Liver (tissue), 9 donors: Measurements from ENCODE around the gene BHMT2. TPM values are rescaled to one million over a fixed set of nuclear protein-coding genes. Genes with fewer than 3 reads are reported as not detected.

ENCODE experiments used
- DNase-seq: peaks from one replicate; pipeline ENCODE4 v3.0.0-alpha.2; 2017; ENCODE audit warnings: low spot score
- H3K27ac ChIP-seq, 2 donors: one replicate each; pipeline ENCODE4 v1.7.0; 2013; ENCODE audit warnings: inconsistent platforms in 2 of 2, low read length in 2 of 2, control low read depth in 1 of 2, low read depth in 1 of 2, mild to moderate bottlenecking in 1 of 2
- H3K27me3 ChIP-seq, 4 donors: one replicate each; pipeline versions ENCODE4 v1.6.1 to v1.7.0; 2013; ENCODE audit warnings: low read length in 3 of 4, inconsistent platforms in 1 of 4, mild to moderate bottlenecking in 1 of 4, moderate library complexity in 1 of 4; ENCODE audit not compliant: control insufficient read depth in 4 of 4, insufficient read depth in 4 of 4
- H3K36me3 ChIP-seq, 4 donors: one replicate each; pipeline versions ENCODE4 v1.6.1 to v1.7.0; 2013; ENCODE audit warnings: low read length in 3 of 4, mild to moderate bottlenecking in 3 of 4, low read depth in 1 of 4, moderate library complexity in 1 of 4; ENCODE audit not compliant: control insufficient read depth in 4 of 4, insufficient read depth in 3 of 4
- H3K4me1 ChIP-seq, 4 donors: one replicate each; pipeline versions ENCODE4 v1.6.1 to v1.7.0; 2013; ENCODE audit warnings: low read length in 3 of 4, mild to moderate bottlenecking in 3 of 4, moderate library complexity in 1 of 4; ENCODE audit not compliant: control insufficient read depth in 4 of 4, insufficient read depth in 4 of 4
- H3K4me3 ChIP-seq, 3 donors: one replicate each; pipeline versions ENCODE4 v1.6.1 to v1.7.0; 2013; ENCODE audit warnings: low read length in 3 of 3, control low read depth in 1 of 3, low read depth in 1 of 3, mild to moderate bottlenecking in 1 of 3
- H3K9ac ChIP-seq, 2 donors: one replicate each; pipeline ENCODE4 v1.7.0; 2013; ENCODE audit warnings: low read length in 2 of 2, mild to moderate bottlenecking in 2 of 2, moderate library complexity in 2 of 2, control low read depth in 1 of 2, low read depth in 1 of 2
- H3K9me3 ChIP-seq, 4 donors: one replicate each; pipeline versions ENCODE4 v1.6.1 to v1.7.0; 2013; ENCODE audit warnings: low read length in 3 of 4; ENCODE audit not compliant: control insufficient read depth in 4 of 4
- ATF3 ChIP-seq: IDR thresholded peaks from 2 replicates; pipeline ENCODE4 v1.6.1; 2016; ENCODE audit warnings: antibody characterized with exemption
- CTCF ChIP-seq: fragments of 150-350 bp; IDR thresholded peaks from 2 replicates; pipeline ENCODE4 v1.5.1; 2017; ENCODE audit warnings: improper control_type of control experiment, low read depth, low read length; ENCODE audit not compliant: missing input control
- EGR1 ChIP-seq, 2 donors: IDR thresholded peaks; 2 replicates each; pipeline ENCODE4 v1.6.1; 2016 to 2018; ENCODE audit warnings: antibody characterized with exemption in 2 of 2, low read depth in 2 of 2
- FOXA1 ChIP-seq: IDR thresholded peaks from 2 replicates; pipeline ENCODE4 v1.6.1; 2016; ENCODE audit warnings: antibody characterized with exemption
- FOXA2 ChIP-seq: IDR thresholded peaks from 2 replicates; pipeline ENCODE4 v1.6.1; 2016; ENCODE audit warnings: antibody characterized with exemption
- GABPA ChIP-seq, 2 donors: IDR thresholded peaks in 1 of 2; conservative IDR thresholded peaks in 1 of 2; 2 replicates each; pipeline ENCODE4 v1.6.1; 2016; ENCODE audit warnings: antibody characterized with exemption in 2 of 2, mild to moderate bottlenecking in 1 of 2, moderate library complexity in 1 of 2
- HNF4A ChIP-seq, 2 donors: conservative IDR thresholded peaks; 2 replicates each; pipeline ENCODE4 v1.6.1; 2016; ENCODE audit warnings: antibody characterized with exemption in 2 of 2, mild to moderate bottlenecking in 2 of 2
- HNF4G ChIP-seq: IDR thresholded peaks from 2 replicates; pipeline ENCODE4 v1.6.1; 2016; ENCODE audit warnings: antibody characterized with exemption
- JUND ChIP-seq, 2 donors: IDR thresholded peaks; 2 replicates each; pipeline ENCODE4 v1.6.1; 2016; ENCODE audit warnings: antibody characterized with exemption in 2 of 2
- MAX ChIP-seq: IDR thresholded peaks from 2 replicates; pipeline ENCODE4 v1.6.1; 2016; ENCODE audit warnings: antibody characterized with exemption
- NR2F2 ChIP-seq: IDR thresholded peaks from 2 replicates; pipeline ENCODE4 v1.6.1; 2016; ENCODE audit warnings: antibody characterized with exemption
- RAD21 ChIP-seq, 2 donors: IDR thresholded peaks; 2 replicates each; pipeline ENCODE4 v1.6.1; 2016; ENCODE audit warnings: antibody characterized with exemption in 2 of 2, mild to moderate bottlenecking in 2 of 2
- REST ChIP-seq: IDR thresholded peaks from 2 replicates; pipeline ENCODE4 v1.6.1; 2016; ENCODE audit warnings: antibody characterized with exemption, mild to moderate bottlenecking
- RXRA ChIP-seq, 2 donors: IDR thresholded peaks; 2 replicates each; pipeline ENCODE4 v1.6.1; 2017 to 2018; ENCODE audit warnings: antibody characterized with exemption in 2 of 2, mild to moderate bottlenecking in 1 of 2
- SP1 ChIP-seq: IDR thresholded peaks from 2 replicates; pipeline ENCODE4 v1.6.1; 2018; ENCODE audit warnings: antibody characterized with exemption, mild to moderate bottlenecking
- TAF1 ChIP-seq: conservative IDR thresholded peaks from 2 replicates; pipeline ENCODE4 v1.6.1; 2016; ENCODE audit warnings: antibody characterized with exemption, mild to moderate bottlenecking
- YY1 ChIP-seq: IDR thresholded peaks from 2 replicates; pipeline ENCODE4 v1.6.1; 2016; ENCODE audit warnings: antibody characterized with exemption, mild to moderate bottlenecking
- ZBTB33 ChIP-seq: IDR thresholded peaks from 2 replicates; pipeline ENCODE4 v1.6.1; 2016; ENCODE audit warnings: antibody characterized with exemption
- WGBS: extraction: QIAGEN DNeasy Blood & Tissue Kit; methylation state at CpG from one replicate; pipeline ENCODE4 v1.1.7; 2013; 5-methylcytosine and 5-hydroxymethylcytosine counted together
- polyA plus RNA-seq, 2 donors: library from polyadenylated mRNA; stranded (reverse) in 1 of 2; unstranded in 1 of 2; fragments of 200-250 nt in 1 of 2; fragments of >200 nt in 1 of 2; fragmentation: Nextera tagmentation in 1 of 2; extraction: Ambion mirVana in 1 of 2; gene quantifications; one replicate each; pipeline versions ENCODE4 v1.2.1 to v1.2.3, GENCODE V29; 2013 to 2015
- total RNA-seq, 2 donors: library from RNA; depleted of rRNA; stranded (reverse); fragments of >200 nt; gene quantifications; one replicate each; pipeline ENCODE4 v1.2.3, GENCODE V29; 2014
- donor health status: healthy.
- donor health status: healthy.
- donor health status: healthy.
- donor health status: healthy.
- donor health status: healthy.

The BHMT2 gene
- total and polyA plus RNA-seq, 4 donors = 62.3 to 374 (median 271) TPM

GRCh38 chr5:79021753-79022152 is 47.8 kb upstream of the BHMT2 start:
- Histone ChIP-seq H3K27ac (no peak overlapping the region), H3K27me3 (no peaks in the 10 kb centered on the region), H3K4me1 (peaks cover 7 to 37% (median 31%) of the 10 kb centered on the region in 4 donors), H3K4me3 (no peak overlapping the region), H3K9me3 (no peaks in the 10 kb centered on the region), H3K36me3 (peaks cover 0 to 17% (median 5%) of the 10 kb centered on the region in 4 donors), H3K9ac (no peak overlapping the region)
- 55% methylated on average over 4 of the region's 4 CpGs for WGBS
- TF ChIP-seq TAF1 (no peak), EGR1 (IDR thresholded peaks at IDR 0.05; ENCODE audit: low read depth in 2 of 2) (no peak), HNF4A (conservative IDR thresholded peaks at IDR 0.05) (no peak), GABPA (IDR thresholded peaks at IDR 0.05 in 1 of 2, conservative IDR thresholded peaks at IDR 0.05 in 1 of 2) (no peak), ZBTB33 (no peak), REST (no peak), ATF3 (no peak), FOXA1 (no peak), CTCF (no peak), RAD21 (IDR thresholded peaks at IDR 0.05) (no peak), HNF4G (no peak), FOXA2 (no peak), MAX (no peak), RXRA (IDR thresholded peaks at IDR 0.05) (no peak), JUND (IDR thresholded peaks at IDR 0.05) (no peak), NR2F2 (no peak), SP1 (no peak), YY1 (no peak)
- no peak for DNase-seq
